WI38 (cell line): ENCODE results near the gene CD200R1L.

ENCODE experiments used
- H3K4me3 ChIP-seq: 2 replicates; pipeline ENCODE4 v1.5.1; 2011; ENCODE audit warnings: low read depth, mild to moderate bottlenecking, control low read depth, low read length
- CTCF ChIP-seq: IDR thresholded peaks from 2 replicates; pipeline ENCODE4 v1.5.1; 2012; ENCODE audit warnings: low read depth, mild to moderate bottlenecking, control low read depth, low read length

Gene CD200R1L

GRCh38 chr3:112775011-112775742 is 71.5 kb downstream of the CD200R1L start:
- H3K4me3 ChIP-seq = no peak overlapping the region
- TF ChIP-seq CTCF = no peak

DNA sequence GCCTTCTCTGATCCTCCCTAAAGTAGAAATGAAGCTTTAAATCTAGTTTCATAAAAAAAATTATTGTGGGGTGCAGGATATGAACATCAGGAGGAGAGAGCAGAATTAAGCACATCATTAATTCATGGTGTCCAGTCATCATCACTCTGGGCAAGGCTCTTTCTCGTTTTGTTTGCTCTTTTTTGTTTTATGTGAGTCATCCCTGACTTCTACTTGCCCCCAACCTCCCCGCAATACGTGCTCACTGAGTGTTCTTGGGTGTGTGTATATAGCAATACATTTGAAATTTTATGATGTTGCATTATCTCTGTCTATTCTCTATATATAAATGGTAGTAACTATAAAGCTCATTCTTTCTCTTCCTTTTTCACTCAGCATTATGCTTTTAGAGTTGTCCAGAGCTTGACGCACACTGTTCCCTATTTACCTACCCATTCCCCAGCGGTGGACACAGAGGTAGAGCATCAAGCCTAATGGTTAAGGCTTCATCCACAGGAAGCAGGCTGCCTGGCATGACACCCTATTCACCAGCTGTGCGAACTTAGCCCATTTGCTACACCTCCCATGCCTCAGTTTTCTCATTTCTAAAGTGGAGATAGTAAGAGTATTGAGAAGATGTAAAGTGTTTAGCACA is 72.3 kb downstream of the CD200R1L start:
- no peak overlapping the region for H3K4me3 ChIP-seq
- no peak for TF ChIP-seq CTCF

- no peak for TF ChIP-seq CTCF
- H3K4me3 ChIP-seq = no peak overlapping the region
Measured at GRCh38 chr3:112773864-112774263, 72.8 kb downstream of the CD200R1L start.

DNA sequence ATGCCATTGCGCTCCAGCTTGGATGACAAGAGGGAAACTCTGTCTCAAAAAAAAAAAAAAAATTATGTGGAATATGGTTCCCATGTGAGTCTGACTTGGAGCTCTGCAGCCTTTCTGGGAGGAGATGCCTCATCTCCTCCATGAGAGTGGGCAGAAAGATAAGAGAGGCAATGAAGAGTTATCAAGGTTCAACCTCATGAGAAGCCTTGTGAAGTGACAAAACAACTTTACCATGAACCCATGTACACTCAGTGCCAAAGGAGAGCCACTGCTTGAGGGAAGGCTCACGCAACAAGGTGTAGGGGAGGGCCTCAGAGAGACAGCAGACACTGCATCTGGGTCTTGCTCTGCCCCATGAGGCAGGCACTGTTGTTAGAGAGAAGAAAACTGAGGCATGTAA is 75.7 kb downstream of the CD200R1L start:
- TF ChIP-seq CTCF = no peak
- H3K4me3 ChIP-seq = no peak overlapping the region

GRCh38 chr3:112770032-112770626 is 76.5 kb downstream of the CD200R1L start:
- no peak for TF ChIP-seq CTCF
- H3K4me3 ChIP-seq = no peak overlapping the region

- H3K4me3 ChIP-seq = no peak overlapping the region
- TF ChIP-seq CTCF = no peak
Measured at GRCh38 chr3:112769286-112769978, 77.2 kb downstream of the CD200R1L start.
